ENCODE measurements around the gene DAGLA.

DAGLA gene

DNA sequence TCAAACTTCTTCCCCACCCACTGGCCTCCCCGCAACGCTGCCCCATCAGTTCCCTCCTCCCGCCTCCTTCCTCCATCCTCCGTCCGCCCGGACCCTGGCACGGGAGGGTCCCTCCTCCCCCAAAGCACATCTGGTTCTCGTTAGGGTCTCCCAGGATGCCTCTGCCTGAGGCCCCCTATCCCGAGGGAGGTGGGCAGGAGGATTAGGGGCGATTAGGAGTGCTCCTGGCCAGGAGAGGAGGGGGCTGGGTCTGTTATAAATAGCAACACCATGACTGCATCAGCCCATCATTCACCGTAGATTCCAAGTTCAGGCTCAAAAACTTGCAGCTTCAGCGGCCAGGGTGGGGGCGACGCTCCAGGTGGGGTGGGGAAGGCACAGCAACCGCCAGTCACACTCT lies 82.6 kb downstream of the DAGLA start:
- no peak for DNase-seq (ENCODE audit: low read depth, low spot score)

GRCh38 chr11:61763930-61764605 lies 83.9 kb downstream of the DAGLA start:
- no peak for DNase-seq (ENCODE audit: low read depth, low spot score)

DNA sequence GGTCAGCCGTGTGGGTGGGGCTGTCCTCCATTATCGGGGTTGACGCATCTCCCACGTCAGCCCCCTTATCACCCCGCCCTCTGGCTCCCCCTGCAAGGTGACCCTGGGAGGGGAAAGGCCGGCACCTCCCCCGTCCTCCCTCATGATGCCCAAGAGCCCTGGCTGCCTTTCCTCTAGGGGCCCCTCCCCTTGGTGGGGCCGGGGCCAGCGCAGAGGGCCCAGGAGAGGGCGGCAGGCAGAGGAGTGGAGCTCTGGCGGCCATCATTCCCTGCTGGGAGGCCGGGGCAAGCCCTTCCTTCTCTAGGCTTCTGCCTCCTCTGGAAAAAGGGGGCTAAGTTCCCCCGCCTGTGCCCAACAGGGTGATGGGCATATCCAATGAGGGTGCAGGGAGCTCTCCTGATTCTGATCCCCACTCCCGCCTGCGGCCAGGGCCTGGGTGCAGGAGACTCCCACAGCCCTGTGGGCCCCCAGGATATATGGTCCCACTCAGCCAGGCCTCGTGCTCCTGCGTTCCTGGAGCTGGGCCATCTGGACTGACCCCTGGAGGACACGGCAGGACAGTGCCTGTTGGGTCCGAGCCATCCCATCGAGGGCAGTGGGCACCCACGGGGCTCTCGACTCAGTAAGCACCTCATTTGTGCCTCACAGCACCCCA lies 84.5 kb downstream of the DAGLA start:
- DNase-seq (ENCODE audit: low read depth, low spot score): peak; percentile 57

DNA sequence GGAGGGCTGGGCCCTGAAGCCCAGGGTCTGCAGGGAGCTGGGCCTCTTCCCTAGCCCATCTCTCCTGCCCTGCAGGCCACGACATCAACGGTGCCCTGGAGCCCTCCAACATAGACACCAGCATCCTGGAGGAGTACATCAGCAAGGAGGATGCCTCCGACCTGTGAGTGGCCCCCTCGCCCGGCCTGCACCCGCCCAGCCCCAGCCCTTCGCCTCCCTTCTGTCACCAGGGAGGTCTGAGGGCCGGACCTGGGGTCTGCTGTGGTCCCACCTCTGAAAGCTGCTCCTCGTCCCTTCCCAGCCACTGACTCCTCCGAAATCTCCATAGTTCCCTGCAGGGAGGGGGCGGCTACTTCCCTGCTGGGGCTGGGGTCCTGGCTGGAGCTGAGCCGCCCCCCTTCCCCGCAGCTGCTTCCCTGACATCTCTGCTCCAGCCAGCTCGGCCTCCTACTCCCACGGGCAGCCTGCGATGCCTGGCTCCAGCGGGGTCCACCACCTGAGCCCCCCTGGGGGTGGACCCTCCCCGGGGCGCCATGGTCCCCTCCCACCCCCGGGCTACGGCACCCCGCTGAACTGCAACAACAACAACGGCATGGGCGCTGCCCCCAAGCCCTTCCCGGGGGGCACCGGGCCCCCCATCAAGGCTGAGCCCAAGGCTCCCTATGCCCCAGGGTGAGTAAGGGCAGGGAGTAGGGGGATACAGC lies 85.5 kb downstream of the DAGLA start:
- no peak for DNase-seq (ENCODE audit: low read depth, low spot score)

GRCh38 chr11:61766353-61766841 lies 86.2 kb downstream of the DAGLA start:
- no peak for DNase-seq (ENCODE audit: low read depth, low spot score)

DNA sequence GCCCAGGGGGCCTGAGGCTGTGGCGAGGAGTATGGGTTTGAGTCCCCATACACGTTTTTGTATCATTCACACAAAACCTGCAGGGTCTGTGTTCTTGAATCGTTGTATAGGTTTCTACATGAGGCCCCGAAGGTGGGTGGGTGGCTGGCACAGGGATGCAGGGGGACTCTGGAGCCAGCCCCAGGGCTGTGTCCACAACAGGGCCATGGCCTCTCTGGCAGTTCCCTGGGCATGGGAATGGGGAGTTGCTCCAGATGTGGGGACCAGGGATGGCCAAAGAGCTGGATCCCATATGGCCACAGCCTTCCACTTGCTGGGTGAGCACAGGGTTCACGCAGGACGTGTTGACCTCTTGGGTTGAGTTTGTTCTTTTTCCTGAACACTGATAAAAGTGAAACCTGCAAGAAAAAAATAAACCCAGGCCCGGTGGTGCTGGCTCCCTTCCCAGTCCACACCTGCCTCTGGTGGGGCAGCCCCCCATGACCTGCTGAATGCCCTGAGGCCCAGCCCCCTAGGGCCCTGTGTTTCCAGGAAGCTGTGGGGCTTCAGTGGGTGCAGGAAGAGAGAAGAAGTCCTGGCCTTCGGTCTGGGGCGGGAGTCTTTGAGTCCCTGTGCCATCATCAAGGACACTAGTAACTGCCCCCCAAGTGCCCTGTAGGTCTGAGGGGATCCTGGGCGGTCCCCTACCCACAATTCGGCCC lies 88.3 kb downstream of the DAGLA start:
- DNase-seq (ENCODE audit: low read depth, low spot score): no peak

DNA sequence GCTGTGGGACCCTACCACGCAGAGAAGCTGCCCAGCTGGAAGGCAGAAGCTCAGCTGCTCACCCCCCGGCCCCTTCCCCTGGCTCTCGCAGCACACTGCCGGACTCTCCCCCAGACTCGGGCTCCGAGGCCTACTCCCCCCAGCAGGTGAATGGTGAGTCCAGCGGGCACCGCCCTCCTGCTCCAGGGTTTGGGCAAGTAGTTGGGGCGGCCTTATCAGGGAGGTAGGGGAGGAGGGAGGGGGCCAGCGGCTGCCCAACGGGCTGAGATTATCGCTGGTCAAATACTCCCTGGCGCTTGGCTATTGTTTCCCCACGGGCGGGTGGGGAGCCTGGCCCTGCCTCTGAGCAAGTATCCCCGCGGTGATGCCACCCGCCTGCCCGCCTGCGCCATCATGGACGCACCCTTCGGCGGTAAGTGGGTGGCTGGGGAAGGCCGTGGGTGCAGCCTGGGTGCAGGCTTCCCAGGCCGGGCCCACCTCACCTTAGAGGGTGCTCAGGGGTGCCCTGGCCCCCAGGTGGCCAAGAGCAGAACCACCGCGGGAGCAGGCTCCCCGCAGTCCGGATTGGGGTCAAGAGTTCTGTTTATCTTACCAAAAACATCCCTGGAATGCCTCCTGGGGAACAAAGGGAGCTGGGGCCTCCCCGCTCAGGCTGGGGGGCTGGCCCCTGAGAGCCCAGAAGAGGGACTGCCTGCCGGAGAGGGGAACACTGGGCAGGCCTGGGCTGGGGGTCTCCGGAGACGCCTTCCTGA lies 89.2 kb downstream of the DAGLA start:
- DNase-seq (ENCODE audit: low read depth, low spot score): no peak

DNA sequence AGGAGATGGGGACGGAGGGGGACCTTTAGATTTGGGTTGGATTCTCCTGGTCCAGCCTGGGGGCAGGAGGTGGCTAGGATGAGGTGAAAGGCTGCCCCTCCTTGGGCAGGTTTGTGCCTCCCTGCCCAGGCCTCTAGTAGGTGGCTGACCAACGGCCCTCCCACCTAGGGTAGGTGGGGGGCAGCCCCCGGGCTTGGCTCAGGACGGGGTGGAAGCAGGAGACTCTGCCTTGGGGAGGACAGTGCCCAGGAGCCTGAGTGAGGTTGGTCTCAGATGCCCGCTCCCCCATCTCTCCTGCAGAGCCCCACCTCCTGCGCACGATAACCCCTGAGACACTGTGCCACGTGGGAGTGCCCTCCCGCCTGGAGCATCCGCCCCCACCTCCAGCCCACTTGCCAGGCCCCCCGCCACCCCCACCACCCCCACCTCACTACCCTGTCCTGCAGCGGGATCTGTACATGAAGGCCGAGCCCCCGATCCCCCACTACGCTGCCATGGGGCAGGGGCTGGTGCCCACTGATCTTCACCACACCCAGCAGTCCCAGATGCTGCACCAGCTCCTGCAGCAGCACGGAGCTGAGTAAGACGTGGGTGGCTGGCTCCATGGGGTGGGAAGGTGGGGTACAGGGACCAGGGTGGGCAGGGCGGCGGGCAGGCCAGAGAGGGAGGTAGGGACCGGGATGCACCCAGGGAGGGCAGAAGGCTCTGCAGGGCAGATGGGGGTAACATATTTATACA lies 89.9 kb downstream of the DAGLA start:
- no peak for DNase-seq (ENCODE audit: low read depth, low spot score)

DNA sequence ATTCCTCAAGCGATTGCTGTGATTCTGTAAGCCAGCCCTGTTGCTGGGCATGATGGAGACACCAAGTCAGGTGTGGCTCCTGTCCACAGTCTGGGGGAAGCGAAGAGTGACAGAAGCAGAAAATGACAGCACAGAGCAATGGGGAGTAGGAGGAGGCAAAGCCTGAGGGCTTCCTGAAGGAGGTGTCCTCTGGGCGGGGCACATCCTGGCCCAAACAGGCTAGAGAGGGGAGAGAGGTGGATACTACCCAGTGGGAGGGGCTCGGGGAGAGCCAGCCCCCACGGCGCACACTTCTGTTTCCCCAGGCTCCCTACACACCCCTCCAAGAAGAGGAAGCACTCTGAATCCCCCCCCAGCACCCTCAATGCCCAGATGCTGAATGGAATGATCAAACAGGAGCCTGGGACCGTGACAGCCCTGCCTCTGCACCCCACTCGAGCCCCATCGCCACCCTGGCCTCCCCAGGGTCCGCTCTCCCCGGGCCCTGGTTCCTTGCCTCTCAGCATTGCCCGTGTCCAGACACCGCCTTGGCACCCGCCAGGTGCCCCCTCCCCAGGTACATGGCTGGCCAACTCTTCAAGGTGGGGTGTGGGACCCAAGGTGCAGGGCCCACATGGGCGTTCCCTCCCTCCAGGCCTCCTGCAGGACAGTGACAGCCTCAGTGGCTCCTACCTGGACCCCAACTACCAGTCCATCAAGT lies 91.2 kb downstream of the DAGLA start:
- no peak for DNase-seq (ENCODE audit: low read depth, low spot score)

GRCh38 chr11:61771985-61772455 lies 91.8 kb downstream of the DAGLA start:
- peak; percentile 86 for DNase-seq (ENCODE audit: low read depth, low spot score)

DNA sequence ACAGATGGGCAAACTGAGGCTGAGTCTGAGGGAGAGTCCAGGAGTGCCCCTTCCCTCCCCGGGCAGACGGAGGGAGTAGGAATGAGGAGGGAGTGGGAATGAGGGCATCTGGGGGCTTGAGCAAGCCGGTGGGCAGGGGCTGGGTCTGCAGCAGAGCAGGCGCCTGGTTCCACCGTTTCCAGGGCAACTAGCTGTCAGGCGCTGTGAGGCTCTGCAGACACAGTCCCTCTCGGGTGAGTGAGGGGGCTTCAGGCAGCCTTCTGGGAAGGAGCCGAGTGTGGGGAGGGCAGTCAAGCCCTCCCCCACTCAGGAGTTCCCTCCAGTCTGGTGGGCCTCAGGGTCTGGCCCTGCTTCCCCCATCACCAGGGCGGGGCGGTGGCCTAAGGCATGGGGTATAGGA lies 93.2 kb downstream of the DAGLA start:
- DNase-seq (ENCODE audit: low read depth, low spot score): peak; percentile 93

DNA sequence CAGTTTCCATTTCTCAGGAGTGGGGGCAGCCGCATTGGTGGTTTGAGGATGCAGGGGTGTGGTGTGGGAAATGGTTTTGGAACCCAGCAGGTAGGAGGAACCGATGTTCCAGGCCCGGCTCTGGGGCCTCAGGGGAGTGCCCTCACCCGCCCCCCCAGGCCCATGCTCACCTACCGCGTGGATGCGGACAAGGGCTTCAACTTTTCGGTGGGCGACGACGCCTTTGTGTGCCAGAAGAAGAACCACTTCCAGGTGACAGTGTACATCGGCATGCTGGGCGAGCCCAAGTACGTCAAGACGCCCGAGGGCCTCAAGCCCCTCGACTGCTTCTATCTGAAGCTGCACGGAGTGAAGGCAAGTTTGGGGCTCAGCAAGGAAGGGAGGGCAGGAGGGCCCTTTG lies 93.6 kb downstream of the DAGLA start:
- no peak for DNase-seq (ENCODE audit: low read depth, low spot score)

DNA sequence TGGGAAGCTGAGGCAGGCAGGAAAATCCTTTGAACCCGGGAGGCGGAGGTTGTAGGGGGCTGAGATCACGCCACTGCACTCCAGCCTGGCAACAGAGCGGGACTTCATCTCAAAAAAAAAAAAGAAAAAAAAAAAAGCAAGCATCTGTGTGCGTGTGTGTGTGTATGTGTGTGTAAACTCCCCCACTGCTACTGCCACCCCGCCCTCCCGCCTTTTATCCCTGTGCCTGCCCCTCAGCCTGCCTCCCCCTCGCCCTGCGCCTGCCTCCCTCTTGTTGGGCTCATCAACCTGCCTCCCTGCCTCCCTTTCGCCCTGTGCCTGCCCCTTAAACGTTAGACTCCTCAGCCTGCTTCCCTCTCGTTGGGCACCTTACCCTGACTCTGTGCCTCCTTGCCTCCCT lies 94.2 kb downstream of the DAGLA start:
- DNase-seq (ENCODE audit: low read depth, low spot score): no peak

- DNase-seq (ENCODE audit: low read depth, low spot score): no peak
These were observed 94.9 kb downstream of the DAGLA start for GRCh38 chr11:61775106-61775505.

GRCh38 chr11:61775606-61776554 lies 95.7 kb downstream of the DAGLA start:
- DNase-seq (ENCODE audit: low read depth, low spot score): no peak

DNA sequence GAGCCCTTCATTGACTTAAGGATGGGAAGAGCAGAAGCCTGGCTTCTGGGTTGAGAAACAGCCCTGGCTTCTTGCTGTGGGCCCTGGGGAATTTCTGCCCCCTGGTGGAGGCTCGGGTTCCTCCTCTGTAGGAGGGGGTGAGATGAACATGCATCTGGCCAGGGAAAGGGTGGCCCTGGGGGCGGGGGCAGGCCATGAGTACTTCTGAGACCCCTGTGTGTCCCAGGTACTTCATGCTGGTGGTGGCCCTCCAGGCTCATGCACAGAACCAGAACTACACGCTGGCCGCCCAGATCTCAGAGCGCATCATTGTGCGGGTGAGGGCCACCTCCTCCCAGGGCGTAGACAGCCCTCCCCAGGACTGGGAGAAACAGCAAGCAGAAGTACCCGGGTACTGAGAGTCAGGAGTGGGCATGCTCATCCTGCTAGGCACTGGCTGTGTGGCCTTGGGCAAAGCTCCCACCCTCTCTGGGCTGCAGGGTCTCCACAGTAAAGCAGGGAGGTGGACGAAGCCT lies 96.4 kb downstream of the DAGLA start:
- DNase-seq (ENCODE audit: low read depth, low spot score): peak; percentile 90

- DNase-seq (ENCODE audit: low read depth, low spot score): peak; percentile 56
These were observed 97.3 kb downstream of the DAGLA start for GRCh38 chr11:61777234-61778090.
